H1 (cell line): ENCODE results near the gene ARHGAP26. TPM values are rescaled to one million over a fixed set of nuclear protein-coding genes. Genes with fewer than 3 reads are reported as not detected.

ENCODE experiments used
- CTCF ChIA-PET: fragments of 300-600 bp; sonication (Branson Sonifier 250); formaldehyde crosslinking; loops from one replicate; lab custom pipeline; 2021; ENCODE audit not compliant: partially characterized antibody; lab: Charles Lee
- POLR2A ChIA-PET: fragments of 300-600 bp; sonication (Branson Sonifier 250); formaldehyde crosslinking; loops from one replicate; lab custom pipeline; 2021; ENCODE audit warnings: inconsistent platforms; ENCODE audit not compliant: partially characterized antibody; lab: Charles Lee
- DNase-seq, 2 experiments: peaks; one replicate each; pipeline versions ENCODE4 v3.0.0 to v3.0.0-alpha.2; 2010 to 2022; ENCODE audit warnings: low spot score in 2 of 2, low read depth in 1 of 2, mixed read lengths in 1 of 2
- FAIRE-seq: peaks from 2 replicates; lab custom pipeline; 2011; peaks lifted over from hg19 to GRCh38; lab: Jason Lieb, UNC
- H2AFZ ChIP-seq: 2 replicates; pipeline ENCODE4 v1.8.1; 2012; ENCODE audit warnings: low read length, inconsistent platforms
- H2AK5ac ChIP-seq: 2 replicates; pipeline ENCODE4 v1.6.1; 2013; ENCODE audit warnings: low read depth, low read length
- H2BK120ac ChIP-seq: replicated peaks from 2 replicates; pipeline ENCODE3; 2013; ENCODE audit warnings: low read depth, low read length, inconsistent platforms
- H2BK12ac ChIP-seq: 2 replicates; pipeline ENCODE4 v1.6.1; 2013; ENCODE audit warnings: low read depth, low read length
- H2BK15ac ChIP-seq: 2 replicates; pipeline ENCODE4 v1.6.1; 2013; ENCODE audit warnings: low read length
- H2BK20ac ChIP-seq: 2 replicates; pipeline ENCODE4 v1.6.1; 2013; ENCODE audit warnings: low read length
- H2BK5ac ChIP-seq: 2 replicates; pipeline ENCODE4 v1.6.1; 2013; ENCODE audit warnings: low read depth, low read length
- H3K14ac ChIP-seq: 2 replicates; pipeline ENCODE4 v1.6.1; 2013; ENCODE audit warnings: inconsistent platforms; ENCODE audit not compliant: insufficient read length
- H3K18ac ChIP-seq: 2 replicates; pipeline ENCODE4 v1.6.1; 2013; ENCODE audit warnings: low read length; ENCODE audit errors: extremely low read depth
- H3K23ac ChIP-seq: 2 replicates; pipeline ENCODE4 v1.6.1; 2013; ENCODE audit warnings: inconsistent platforms; ENCODE audit not compliant: insufficient read length
- H3K23me2 ChIP-seq: 2 replicates; pipeline ENCODE4 v1.6.1; 2013; ENCODE audit warnings: low read depth, low read length
- H3K27ac ChIP-seq: 2 replicates; pipeline ENCODE4 v1.6.1; 2011; ENCODE audit warnings: low read depth, low read length, inconsistent platforms
- H3K27me3 ChIP-seq, 4 experiments: replicated peaks in 1 of 4; 1 replicate in 1 of 4; 2 replicates in 3 of 4; pipeline versions ENCODE4 v1.6.1 to v1.8.1; 2011 to 2013; ENCODE audit warnings: low read length in 3 of 4, mild to moderate bottlenecking in 3 of 4, inconsistent platforms in 2 of 4, mixed read lengths in 2 of 4, moderate library complexity in 1 of 4; ENCODE audit not compliant: control insufficient read depth in 3 of 4, insufficient read depth in 3 of 4; ENCODE audit errors: extremely low read depth in 1 of 4
- H3K36me3 ChIP-seq, 4 experiments: 2 replicates each; pipeline versions ENCODE4 v1.6.1 to v1.8.1; 2011 to 2013; ENCODE audit warnings: mild to moderate bottlenecking in 4 of 4, low read length in 3 of 4, moderate library complexity in 2 of 4, control low read depth in 1 of 4, inconsistent platforms in 1 of 4; ENCODE audit not compliant: insufficient read depth in 4 of 4, control insufficient read depth in 2 of 4
- H3K4ac ChIP-seq: replicated peaks from 2 replicates; pipeline ENCODE3; 2013; ENCODE audit warnings: low read length, low read depth, mixed read lengths, inconsistent platforms; ENCODE audit not compliant: insufficient read length
- H3K4me1 ChIP-seq, 4 experiments: replicated peaks in 1 of 4; 1 replicate in 1 of 4; 2 replicates in 3 of 4; pipeline versions ENCODE4 v1.6.1 to v1.8.1; 2011 to 2013; ENCODE audit warnings: low read length in 3 of 4, inconsistent platforms in 2 of 4, mixed read lengths in 1 of 4; ENCODE audit not compliant: insufficient read depth in 4 of 4, control insufficient read depth in 3 of 4
- H3K4me2 ChIP-seq, 2 experiments: 2 replicates each; pipeline versions ENCODE4 v1.6.1 to v1.8.1; 2011 to 2013; ENCODE audit warnings: low read depth in 2 of 2, low read length in 2 of 2, control low read depth in 1 of 2, inconsistent platforms in 1 of 2, mild to moderate bottlenecking in 1 of 2; ENCODE audit not compliant: insufficient read depth in 1 of 2
- H3K4me3 ChIP-seq, 4 experiments: fragments of 200-600, 300-600 bp in 1 of 4; sonication (generic), shearing (Covaris generic), sonication (Bioruptor Twin) in 1 of 4; 2 replicates each; pipeline versions ENCODE4 v1.5.1 to v1.8.1; 2011 to 2016; ENCODE audit warnings: low read length in 4 of 4, low read depth in 3 of 4, control low read depth in 2 of 4, inconsistent platforms in 2 of 4, mild to moderate bottlenecking in 2 of 4, mixed read lengths in 1 of 4, moderate library complexity in 1 of 4; ENCODE audit not compliant: insufficient read depth in 2 of 4; ENCODE audit errors: extremely low read depth in 1 of 4
- H3K56ac ChIP-seq: replicated peaks from 2 replicates; pipeline ENCODE3; 2013; ENCODE audit warnings: low read depth, mild to moderate bottlenecking, mixed read lengths, low read length, inconsistent platforms; ENCODE audit not compliant: insufficient read length
- H3K79me1 ChIP-seq: 2 replicates; pipeline ENCODE4 v1.6.1; 2013; ENCODE audit warnings: low read depth, low read length, control low read depth
- H3K79me2 ChIP-seq, 2 experiments: 2 replicates each; pipeline versions ENCODE4 v1.6.1 to v1.8.1; 2012 to 2013; ENCODE audit warnings: low read length in 2 of 2, mild to moderate bottlenecking in 2 of 2, inconsistent platforms in 1 of 2; ENCODE audit not compliant: insufficient read depth in 2 of 2, control insufficient read depth in 1 of 2
- H3K9ac ChIP-seq, 4 experiments: replicated peaks in 1 of 4; 1 replicate in 1 of 4; 2 replicates in 3 of 4; pipeline versions ENCODE4 v1.6.1 to v1.8.1; 2011 to 2013; ENCODE audit warnings: low read depth in 3 of 4, low read length in 3 of 4, control low read depth in 2 of 4, mild to moderate bottlenecking in 2 of 4, moderate library complexity in 2 of 4, inconsistent platforms in 1 of 4; ENCODE audit errors: extremely low read depth in 1 of 4
- H3K9me3 ChIP-seq, 2 experiments: 2 replicates each; pipeline versions ENCODE4 v1.6.1 to v1.8.1; 2012 to 2013; ENCODE audit warnings: mild to moderate bottlenecking in 2 of 2, moderate library complexity in 2 of 2, control low read depth in 1 of 2, inconsistent platforms in 1 of 2, low read depth in 1 of 2, low read length in 1 of 2, mixed read lengths in 1 of 2; ENCODE audit not compliant: insufficient read depth in 2 of 2
- H4K20me1 ChIP-seq, 2 experiments: replicated peaks in 1 of 2; 2 replicates each; pipeline versions ENCODE3 to v1.8.1; 2011 to 2013; ENCODE audit warnings: inconsistent platforms in 2 of 2, low read length in 2 of 2, mild to moderate bottlenecking in 1 of 2; ENCODE audit not compliant: insufficient read depth in 2 of 2, control insufficient read depth in 1 of 2
- H4K5ac ChIP-seq: 2 replicates; pipeline ENCODE4 v1.6.1; 2013; ENCODE audit warnings: low read length, low read depth, mixed read lengths, inconsistent platforms; ENCODE audit not compliant: insufficient read length
- H4K8ac ChIP-seq: 2 replicates; pipeline ENCODE4 v1.8.0; 2013; ENCODE audit warnings: mild to moderate bottlenecking, moderate library complexity, low read length, inconsistent platforms; ENCODE audit not compliant: insufficient read depth; ENCODE audit errors: extremely low read depth
- H4K91ac ChIP-seq: replicated peaks from 2 replicates; pipeline ENCODE3; 2013; ENCODE audit warnings: low read length, mixed read lengths, inconsistent platforms; ENCODE audit not compliant: insufficient read length
- KDM1A ChIP-seq: fragments of 200-600, 300-600 bp; sonication (generic); IDR thresholded peaks from 2 replicates; pipeline ENCODE4 v1.7.1; 2016; ENCODE audit warnings: mild to moderate bottlenecking, low read length, borderline replicate concordance
- MAFK ChIP-seq: IDR thresholded peaks from 2 replicates; pipeline ENCODE4 v1.6.1; 2012; ENCODE audit warnings: low read depth, mild to moderate bottlenecking, improper control_type of control experiment, low read length
- NRF1 ChIP-seq: IDR thresholded peaks from 2 replicates; pipeline ENCODE4 v1.6.1; 2011; ENCODE audit warnings: mild to moderate bottlenecking, low read depth, low read length, improper control_type of control experiment
- POLR2A ChIP-seq, 2 experiments: IDR thresholded peaks; 1 replicate in 1 of 2; 2 replicates in 1 of 2; pipeline ENCODE4 v1.6.1; 2011; ENCODE audit warnings: low read depth in 2 of 2, low read length in 2 of 2, mild to moderate bottlenecking in 2 of 2; ENCODE audit errors: control extremely low read depth in 1 of 2
- POLR2AphosphoS5 ChIP-seq: IDR thresholded peaks from 2 replicates; pipeline ENCODE4 v1.6.1; 2011; ENCODE audit warnings: low read depth, low read length
- RBBP5 ChIP-seq: IDR thresholded peaks from 2 replicates; pipeline ENCODE4 v1.7.1; 2012; ENCODE audit warnings: low read depth, mild to moderate bottlenecking, inconsistent platforms, low read length, moderate library complexity, borderline replicate concordance
- RNF2 ChIP-seq: fragments of 200-900, 300-1000 bp; sonication (generic); IDR thresholded peaks from 2 replicates; pipeline ENCODE4 v1.7.1; 2016; ENCODE audit warnings: borderline replicate concordance, low read depth, mild to moderate bottlenecking, antibody characterized with exemption, low read length; ENCODE audit not compliant: poor library complexity, severe bottlenecking; ENCODE audit errors: missing control alignments
- YY1 ChIP-seq: IDR thresholded peaks from 2 replicates; pipeline ENCODE4 v1.6.1; 2011; ENCODE audit warnings: low read depth, mild to moderate bottlenecking, low read length
- WGBS, 2 experiments: shearing (Covaris generic) in 1 of 2; methylation state at CpG; one replicate each; pipeline versions ENCODE4 v1.1.6 to v1.1.7; 2013 to 2015; ENCODE audit warnings: low lambda C conversion rate in 2 of 2, mixed read lengths in 2 of 2, inconsistent platforms in 1 of 2, low coverage in 1 of 2, missing lambda C conversion rate in 1 of 2; ENCODE audit not compliant: insufficient replicate concordance in 2 of 2, insufficient coverage in 1 of 2, insufficient read length in 1 of 2; ENCODE audit errors: extremely low coverage in 1 of 2, missing lambda C conversion rate in 1 of 2; 5-methylcytosine and 5-hydroxymethylcytosine counted together
- polyA plus RNA-seq, 7 experiments: library from polyadenylated mRNA; depleted of rRNA in 3 of 7; stranded (reverse) in 5 of 7; unstranded in 2 of 7; fragments of >200 nt in 5 of 7; fragments of 200-250 nt in 2 of 7; gene quantifications; 1 replicate in 5 of 7; 2 replicates in 1 of 7; 4 replicates in 1 of 7; pipeline versions ENCODE4 v1.2.1 to v1.2.3, GENCODE V29; 2011 to 2013; ENCODE audit warnings: missing spikeins in 2 of 7, mixed read lengths in 2 of 7
- total RNA-seq: library from RNA; stranded (reverse); fragmentation: NEBNext Ultra II Directional; extraction: Animal tissue kit (Norgen Biotek cat#: 25700); gene quantifications from 2 replicates; pipeline ENCODE4 v1.2.1, GENCODE V29; 2021
- TF ChIP-seq, protein P1 (sequence below), 3 experiments: IDR thresholded peaks; 1 replicate in 2 of 3; 2 replicates in 1 of 3; pipeline versions ENCODE4 v1.5.1 to v1.6.1; 2011; ENCODE audit warnings: low read length in 3 of 3, mild to moderate bottlenecking in 3 of 3, inconsistent platforms in 2 of 3, low read depth in 1 of 3, moderate library complexity in 1 of 3; ENCODE audit not compliant: insufficient read depth in 1 of 3; ENCODE audit errors: control extremely low read depth in 1 of 3

The ARHGAP26 gene
- total and polyA plus RNA-seq, 2 of the 8 experiments (the other 6 are each of a cell fraction or from before 2014, with no cell fraction given), result 7.1 to 24.8 TPM

DNA sequence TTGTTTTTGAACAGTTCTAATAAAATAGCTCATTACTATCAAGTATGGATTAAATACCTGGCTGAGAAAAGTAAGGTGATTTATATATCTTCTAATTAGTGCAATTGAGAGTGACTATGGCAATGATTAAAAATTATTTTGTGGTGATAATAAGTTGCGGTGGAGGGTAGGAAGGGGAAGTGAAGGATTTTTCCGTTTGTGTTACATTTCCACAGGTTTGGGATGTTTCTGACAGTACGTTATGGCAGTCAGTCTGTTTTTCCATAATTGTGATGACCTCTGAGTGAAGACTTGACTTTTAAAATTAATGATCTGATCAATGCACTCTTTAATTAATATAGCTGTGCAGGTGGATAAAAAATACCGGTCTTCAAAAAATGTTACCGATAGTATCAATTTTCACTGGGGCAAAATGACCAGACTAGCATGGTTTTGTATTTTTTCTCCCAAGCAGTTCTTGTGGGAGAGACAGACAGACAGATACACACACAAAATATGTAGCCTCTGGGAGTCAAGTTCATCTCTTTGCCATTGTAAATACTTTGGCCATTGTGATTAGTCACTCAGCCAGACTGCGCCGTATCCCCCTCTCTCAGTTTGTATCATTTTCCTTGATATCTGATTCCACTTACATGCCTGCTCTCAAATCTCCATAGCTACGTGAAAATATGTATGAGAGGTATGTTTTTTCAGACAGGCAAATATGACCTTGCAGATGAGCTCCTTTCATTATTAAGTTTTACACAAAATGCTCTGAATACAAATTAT lies 60.2 kb downstream of the ARHGAP26 start:
- peaks cover 2% of the 10 kb centered on the region; the same call in 1 of the 2 replicates for H3K79me1 ChIP-seq
- peaks cover 0 to 17% (median 7%) of the 10 kb centered on the region in 4 experiments; a peak in 5 of 7 replicates for H3K4me1 ChIP-seq
- H2BK120ac ChIP-seq, result no peak overlapping the region
- H3K9me3 ChIP-seq, result no peaks in the 10 kb centered on the region
- H3K56ac ChIP-seq, result no peak overlapping the region
- H3K18ac ChIP-seq, result no peak overlapping the region
- H3K23ac ChIP-seq, result no peak overlapping the region
- H4K8ac ChIP-seq, result no peak overlapping the region
- H2BK12ac ChIP-seq, result no peak overlapping the region
- H4K5ac ChIP-seq, result no peak overlapping the region
- no peak for FAIRE-seq
- no peaks in the 10 kb centered on the region for H3K23me2 ChIP-seq
- H3K4me3 ChIP-seq, result no peak overlapping the region
- TF ChIP-seq MAFK (no peak), KDM1A (no peak), POLR2AphosphoS5 (no peak), RBBP5 (no peak), POLR2A (IDR thresholded peaks at IDR 0.05; ENCODE audit: control extremely low read depth in 1 of 2, low read depth in 2 of 2, low read length in 2 of 2) (no peak), NRF1 (no peak), RNF2 (no peak), YY1 (no peak)
- TF ChIP-seq, protein P1, sequence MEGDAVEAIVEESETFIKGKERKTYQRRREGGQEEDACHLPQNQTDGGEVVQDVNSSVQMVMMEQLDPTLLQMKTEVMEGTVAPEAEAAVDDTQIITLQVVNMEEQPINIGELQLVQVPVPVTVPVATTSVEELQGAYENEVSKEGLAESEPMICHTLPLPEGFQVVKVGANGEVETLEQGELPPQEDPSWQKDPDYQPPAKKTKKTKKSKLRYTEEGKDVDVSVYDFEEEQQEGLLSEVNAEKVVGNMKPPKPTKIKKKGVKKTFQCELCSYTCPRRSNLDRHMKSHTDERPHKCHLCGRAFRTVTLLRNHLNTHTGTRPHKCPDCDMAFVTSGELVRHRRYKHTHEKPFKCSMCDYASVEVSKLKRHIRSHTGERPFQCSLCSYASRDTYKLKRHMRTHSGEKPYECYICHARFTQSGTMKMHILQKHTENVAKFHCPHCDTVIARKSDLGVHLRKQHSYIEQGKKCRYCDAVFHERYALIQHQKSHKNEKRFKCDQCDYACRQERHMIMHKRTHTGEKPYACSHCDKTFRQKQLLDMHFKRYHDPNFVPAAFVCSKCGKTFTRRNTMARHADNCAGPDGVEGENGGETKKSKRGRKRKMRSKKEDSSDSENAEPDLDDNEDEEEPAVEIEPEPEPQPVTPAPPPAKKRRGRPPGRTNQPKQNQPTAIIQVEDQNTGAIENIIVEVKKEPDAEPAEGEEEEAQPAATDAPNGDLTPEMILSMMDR (IDR thresholded peaks at IDR 0.05; ENCODE audit: control extremely low read depth in 1 of 3, insufficient read depth in 1 of 3, low read depth in 1 of 3, low read length in 3 of 3), result no peak
- no peak overlapping the region for H3K27ac ChIP-seq
- no peak overlapping the region for H3K9ac ChIP-seq
- H3K27me3 ChIP-seq, result no peaks in the 10 kb centered on the region
- no peaks in the 10 kb centered on the region for H4K20me1 ChIP-seq
- H4K91ac ChIP-seq, result no peak overlapping the region
- H2BK5ac ChIP-seq, result no peak overlapping the region
- no peak overlapping the region for H2BK15ac ChIP-seq
- ChIA-PET CTCF (interaction anchor here (0.9 to 1.4 kb wide), 5 partner anchors 9 to 82 kb away, joined by 3 to 5 read pairs (median 3); no protein-coding TSS in a partner anchor), POLR2A (no interaction called here)
- H2AFZ ChIP-seq, result no peak overlapping the region
- H3K4ac ChIP-seq, result no peak overlapping the region
- no peak for DNase-seq
- H3K36me3 ChIP-seq, result no peaks in the 10 kb centered on the region
- H3K4me2 ChIP-seq, result no peak overlapping the region
- H3K79me2 ChIP-seq, result peaks cover 0 to 40% of the 10 kb centered on the region in 2 experiments; a peak in 1 of 4 replicates
- H3K14ac ChIP-seq, result no peak overlapping the region
- WGBS, 2 experiments, result 95 to 100% methylated on average over 1 to 8 of the region's 8 CpGs
- H2BK20ac ChIP-seq, result no peak overlapping the region
- 0 out of 2 replicates have a peak overlapping the region, but pooled peaks have one; percentile 55 for H2AK5ac ChIP-seq
